ENCODE data around the gene AHDC1. TPM values are rescaled to one million over a fixed set of nuclear protein-coding genes. Genes with fewer than 3 reads are reported as not detected.

Gene AHDC1
- total RNA-seq, 4 donors from 2014 or later: 14.7 to 54.3 (median 35.4) TPM

DNA sequence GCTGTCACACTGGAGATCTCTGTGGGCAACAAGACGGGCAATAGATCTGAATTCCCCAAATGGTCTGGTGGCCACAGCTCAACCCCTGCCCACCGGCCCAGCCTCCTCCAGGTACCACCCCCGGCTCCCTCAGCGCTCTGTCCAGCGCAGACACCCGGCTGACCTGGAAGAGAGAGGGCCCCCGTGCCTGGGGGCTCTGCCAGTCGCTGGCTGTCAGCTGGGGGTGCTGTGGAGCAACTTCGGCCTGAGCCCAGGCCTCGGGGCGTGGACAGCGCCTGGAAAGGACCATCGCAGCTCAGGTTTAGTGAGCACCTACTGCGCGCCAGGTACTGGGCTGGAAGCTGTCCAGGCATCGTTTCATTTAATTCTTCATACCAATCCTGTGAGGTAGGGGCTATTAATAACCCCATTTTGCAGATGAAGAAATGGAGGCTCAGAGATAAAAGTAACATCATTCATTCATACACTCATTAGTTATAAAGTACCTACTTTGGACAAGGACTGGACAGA lies 51.0 kb downstream of the AHDC1 start:
- H3K36me3 ChIP-seq: peaks cover 37 to 59% (median 56%) of the 10 kb centered on the region in 4 donors
- TF ChIP-seq POLR2A (IDR thresholded peaks at IDR 0.05; ENCODE audit: low read depth): no peak
- TF ChIP-seq, protein P1, sequence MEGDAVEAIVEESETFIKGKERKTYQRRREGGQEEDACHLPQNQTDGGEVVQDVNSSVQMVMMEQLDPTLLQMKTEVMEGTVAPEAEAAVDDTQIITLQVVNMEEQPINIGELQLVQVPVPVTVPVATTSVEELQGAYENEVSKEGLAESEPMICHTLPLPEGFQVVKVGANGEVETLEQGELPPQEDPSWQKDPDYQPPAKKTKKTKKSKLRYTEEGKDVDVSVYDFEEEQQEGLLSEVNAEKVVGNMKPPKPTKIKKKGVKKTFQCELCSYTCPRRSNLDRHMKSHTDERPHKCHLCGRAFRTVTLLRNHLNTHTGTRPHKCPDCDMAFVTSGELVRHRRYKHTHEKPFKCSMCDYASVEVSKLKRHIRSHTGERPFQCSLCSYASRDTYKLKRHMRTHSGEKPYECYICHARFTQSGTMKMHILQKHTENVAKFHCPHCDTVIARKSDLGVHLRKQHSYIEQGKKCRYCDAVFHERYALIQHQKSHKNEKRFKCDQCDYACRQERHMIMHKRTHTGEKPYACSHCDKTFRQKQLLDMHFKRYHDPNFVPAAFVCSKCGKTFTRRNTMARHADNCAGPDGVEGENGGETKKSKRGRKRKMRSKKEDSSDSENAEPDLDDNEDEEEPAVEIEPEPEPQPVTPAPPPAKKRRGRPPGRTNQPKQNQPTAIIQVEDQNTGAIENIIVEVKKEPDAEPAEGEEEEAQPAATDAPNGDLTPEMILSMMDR (IDR thresholded peaks at IDR 0.05): no peak
- no peak for TF ChIP-seq EP300 (IDR thresholded peaks at IDR 0.05)
- no peak for TF ChIP-seq POLR2AphosphoS5 (IDR thresholded peaks at IDR 0.05)
- H3K27me3 ChIP-seq: no peaks in the 10 kb centered on the region
- H3K27ac ChIP-seq (replicated peaks in 1 of 4): peak overlapping the region; percentile 75 to 98 (median 89)
- H3K4me3 ChIP-seq: no peak overlapping the region
- no peaks in the 10 kb centered on the region for H3K9me3 ChIP-seq
- intact Hi-C loops (cut with DNase I): no loop called here
- peaks cover 39 to 49% (median 44%) of the 10 kb centered on the region in 4 donors for H3K4me1 ChIP-seq
- DNase-seq (ENCODE audit: extremely low spot score): no peak
- WGBS: 83% methylated on average over 10 of the region's 16 CpGs

DNA sequence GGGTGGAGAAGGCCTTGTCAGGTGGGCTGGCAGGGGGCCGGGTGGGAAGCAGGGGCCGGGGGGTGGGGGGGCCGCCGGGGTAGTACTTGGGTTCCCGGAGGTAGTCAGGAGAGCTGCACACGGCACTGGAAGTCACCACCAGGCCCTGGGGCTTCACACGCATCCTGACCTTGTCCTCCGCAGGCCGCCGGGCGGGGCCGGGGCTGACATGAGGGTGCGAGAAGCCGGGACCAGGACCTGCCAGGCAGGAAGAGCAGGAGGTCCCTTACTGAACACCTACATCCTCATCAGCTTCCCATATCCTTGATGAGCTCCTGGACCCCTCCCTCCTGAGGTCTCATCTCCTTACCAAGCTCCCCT lies 52.0 kb downstream of the AHDC1 start:
- intact Hi-C loops (cut with DNase I): no loop called here
- Histone ChIP-seq H3K9me3 (no peaks in the 10 kb centered on the region), H3K4me1 (peaks cover 34 to 48% (median 43%) of the 10 kb centered on the region in 4 donors), H3K27ac (replicated peaks in 1 of 4) (peak overlapping the region in 1 of 4 donors; percentile 53), H3K4me3 (no peak overlapping the region), H3K36me3 (peaks cover 46 to 67% (median 62%) of the 10 kb centered on the region in 4 donors), H3K27me3 (no peaks in the 10 kb centered on the region)
- TF ChIP-seq EP300 (IDR thresholded peaks at IDR 0.05): no peak
- TF ChIP-seq, protein P1 (IDR thresholded peaks at IDR 0.05): no peak
- no peak for TF ChIP-seq POLR2AphosphoS5 (IDR thresholded peaks at IDR 0.05)
- TF ChIP-seq POLR2A (IDR thresholded peaks at IDR 0.05; ENCODE audit: low read depth): no peak
- WGBS: 93% methylated on average over 7 of the region's 14 CpGs
- no peak for DNase-seq (ENCODE audit: extremely low spot score)

DNA sequence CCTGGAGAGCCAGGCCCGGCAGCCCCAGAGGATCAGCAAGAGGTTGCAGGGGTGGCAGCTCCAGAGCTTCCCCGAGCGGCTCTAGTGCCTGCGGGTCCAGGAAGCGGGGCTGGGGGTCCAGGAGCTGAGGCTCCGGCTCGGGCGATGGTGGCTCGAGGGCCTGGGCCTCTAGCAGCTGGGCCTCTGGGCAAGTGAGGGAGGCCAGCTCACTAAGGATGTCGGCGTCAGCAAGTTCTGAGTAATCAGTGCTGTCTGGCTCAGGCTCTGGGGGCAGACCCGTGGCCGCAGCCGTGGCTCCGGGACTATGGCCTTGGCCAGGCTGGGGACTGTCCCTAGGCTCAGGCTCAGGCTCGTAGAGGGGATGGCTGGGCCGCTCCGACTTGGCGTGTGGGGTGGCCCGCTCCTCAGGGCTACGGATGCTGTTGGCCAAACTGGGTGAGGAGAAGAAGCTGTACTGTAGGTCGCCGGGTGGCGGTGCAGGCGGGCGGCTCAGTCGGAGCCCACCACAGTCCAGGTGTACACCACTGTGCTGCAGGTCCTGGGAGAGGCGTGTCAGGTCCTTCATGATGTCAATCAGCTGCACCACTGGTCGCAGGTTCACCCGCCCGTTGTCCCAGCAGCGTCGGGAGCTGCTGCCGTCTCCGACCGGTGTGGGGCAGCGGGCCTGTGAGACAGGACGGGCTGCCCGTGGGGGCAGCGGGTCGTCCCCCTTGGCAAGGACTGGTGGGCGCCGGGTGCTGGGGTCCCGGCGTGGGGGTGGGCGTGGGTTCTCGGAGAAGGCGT lies 52.6 kb downstream of the AHDC1 start:
- no peaks in the 10 kb centered on the region for H3K27me3 ChIP-seq
- peak overlapping the region in 2 of 4 donors; percentile 8 to 53 for H3K27ac ChIP-seq (replicated peaks in 1 of 4)
- no peaks in the 10 kb centered on the region for H3K9me3 ChIP-seq
- no peak for TF ChIP-seq EP300 (IDR thresholded peaks at IDR 0.05)
- no peak for TF ChIP-seq POLR2AphosphoS5 (IDR thresholded peaks at IDR 0.05)
- no peak for TF ChIP-seq POLR2A (IDR thresholded peaks at IDR 0.05; ENCODE audit: low read depth)
- TF ChIP-seq, protein P1 (IDR thresholded peaks at IDR 0.05): no peak
- H3K4me1 ChIP-seq: peaks cover 34 to 48% (median 43%) of the 10 kb centered on the region in 4 donors
- WGBS: 94% methylated on average over 27 of the region's 48 CpGs
- H3K4me3 ChIP-seq: no peak overlapping the region
- peaks cover 46 to 72% (median 66%) of the 10 kb centered on the region in 4 donors for H3K36me3 ChIP-seq
- no peak for DNase-seq (ENCODE audit: extremely low spot score)
- intact Hi-C loops (cut with DNase I): no loop called here

DNA sequence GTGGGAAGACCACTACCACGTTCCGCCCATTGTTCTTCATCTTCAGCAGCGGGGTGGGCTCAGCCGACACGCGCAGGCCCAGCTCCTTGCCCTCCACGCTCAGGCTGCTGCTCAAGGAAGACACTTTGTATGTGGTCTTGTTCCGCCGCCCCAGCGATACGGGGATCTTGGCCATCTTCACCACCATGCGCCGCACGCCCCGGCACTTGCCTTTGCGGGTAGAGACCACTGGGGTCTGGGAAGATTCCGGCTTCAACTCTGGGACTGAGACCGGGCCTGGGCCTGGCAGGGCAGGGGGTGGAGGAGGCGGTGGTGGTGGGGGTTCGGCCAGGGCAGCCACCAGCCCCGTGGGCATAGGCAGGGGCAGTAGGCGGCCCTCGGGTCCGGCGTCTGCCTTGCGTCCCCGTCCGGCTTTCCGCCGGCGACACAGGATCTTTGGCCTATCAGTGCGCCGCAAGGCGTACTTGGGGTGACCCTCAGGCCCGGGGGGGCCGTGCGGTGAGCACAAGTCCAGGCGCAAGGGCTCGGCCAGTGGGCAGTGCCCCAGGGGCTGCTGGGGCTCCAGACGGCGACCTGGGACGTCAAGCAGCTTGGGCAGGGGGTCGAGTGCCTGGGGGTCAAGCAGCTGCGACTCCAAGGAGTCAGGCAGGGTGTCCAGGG lies 53.3 kb downstream of the AHDC1 start:
- no peaks in the 10 kb centered on the region for H3K27me3 ChIP-seq
- no peak overlapping the region for H3K4me3 ChIP-seq
- WGBS: 92% methylated on average over 18 of the region's 44 CpGs
- intact Hi-C loops (cut with DNase I): no loop called here
- peaks cover 34 to 48% (median 43%) of the 10 kb centered on the region in 4 donors for H3K4me1 ChIP-seq
- peaks cover 46 to 72% (median 66%) of the 10 kb centered on the region in 4 donors for H3K36me3 ChIP-seq
- DNase-seq (ENCODE audit: extremely low spot score): no peak
- H3K9me3 ChIP-seq: no peaks in the 10 kb centered on the region
- no peak for TF ChIP-seq POLR2A (IDR thresholded peaks at IDR 0.05; ENCODE audit: low read depth)
- H3K27ac ChIP-seq (replicated peaks in 1 of 4): peak overlapping the region in 1 of 4 donors; percentile 8

DNA sequence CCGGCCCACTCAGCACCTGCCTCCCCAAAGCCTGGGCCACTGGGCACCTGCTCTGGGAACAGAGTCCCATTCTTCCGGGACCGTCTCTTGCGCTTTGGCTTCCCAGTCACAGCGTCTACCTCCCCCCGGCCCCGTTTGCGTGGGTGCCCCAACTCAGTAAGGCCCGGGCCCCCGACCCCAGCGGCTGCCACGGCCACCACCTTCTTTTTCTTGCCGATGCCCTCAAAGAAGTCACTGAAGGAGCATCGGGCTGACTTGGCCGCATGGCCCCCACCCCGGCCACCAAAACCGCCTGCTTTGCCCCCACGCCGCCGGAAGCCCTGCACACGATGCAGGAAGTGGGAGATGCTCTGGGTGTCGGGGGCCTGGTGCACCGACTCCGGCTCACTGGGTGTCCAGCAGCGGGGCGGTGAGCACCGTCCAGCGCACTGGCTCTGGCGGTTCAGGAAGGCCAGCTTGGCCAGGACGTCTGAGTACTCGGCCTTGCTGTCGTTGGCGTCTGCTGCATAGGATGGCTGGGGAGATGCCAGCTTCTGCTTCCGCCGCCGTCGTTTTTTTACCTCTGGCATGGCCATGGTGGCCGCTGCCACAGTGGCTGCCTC lies 54.0 kb downstream of the AHDC1 start:
- peaks cover 34 to 48% (median 43%) of the 10 kb centered on the region in 4 donors for H3K4me1 ChIP-seq
- peak overlapping the region in 2 of 4 donors; percentile 44 to 50 for H3K27ac ChIP-seq (replicated peaks in 1 of 4)
- H3K36me3 ChIP-seq: peaks cover 46 to 72% (median 66%) of the 10 kb centered on the region in 4 donors
- TF ChIP-seq POLR2A (IDR thresholded peaks at IDR 0.05; ENCODE audit: low read depth) (no peak), POLR2AphosphoS5 (IDR thresholded peaks at IDR 0.05) (no peak), EP300 (IDR thresholded peaks at IDR 0.05) (no peak)
- TF ChIP-seq, protein P1 (IDR thresholded peaks at IDR 0.05): no peak
- H3K4me3 ChIP-seq: no peak overlapping the region
- no peaks in the 10 kb centered on the region for H3K9me3 ChIP-seq
- no peaks in the 10 kb centered on the region for H3K27me3 ChIP-seq
- no peak for DNase-seq (ENCODE audit: extremely low spot score)
- intact Hi-C loops (cut with DNase I): no loop called here
- WGBS: 84% methylated on average over 21 of the region's 38 CpGs

Data from esophagus muscularis mucosa (tissue), 4 donors.